SK-N-SH treated with all-trans-retinoic acid at 6 μM for 48 hours (cell line): ENCODE results near the gene WSCD2.

Experiments used
- ATAC-seq: fragments of 200-7000 bp; cut with Tn5 transposase; 3 replicates; pipeline ENCODE4 v1.9.1; 2020; ENCODE audit warnings: mild to moderate bottlenecking, moderate library complexity
- ARNTL ChIP-seq: fragments of 450-650 bp; formaldehyde crosslinking; IDR thresholded peaks from 2 replicates; pipeline ENCODE4 v1.5.0; 2020; ENCODE audit warnings: low read depth, mild to moderate bottlenecking, moderate library complexity, borderline replicate concordance
- BACH2 ChIP-seq: fragments of 250-450 bp; sonication (Bioruptor Pico); IDR thresholded peaks from 2 replicates; pipeline ENCODE4 v1.9.0; 2021; ENCODE audit warnings: mild to moderate bottlenecking, borderline replicate concordance
- ESRRG ChIP-seq: fragments of 250-450 bp; sonication (Bioruptor Pico); IDR thresholded peaks from 2 replicates; pipeline ENCODE4 v1.6.1; 2021; ENCODE audit warnings: mild to moderate bottlenecking
- GLIS3 ChIP-seq: fragments of 250-450 bp; sonication (Bioruptor Pico); IDR thresholded peaks from 2 replicates; pipeline ENCODE4 v1.5.0; 2020; ENCODE audit warnings: mild to moderate bottlenecking, moderate library complexity
- ISL1 ChIP-seq: fragments of 250-450 bp; sonication (Bioruptor Pico); IDR thresholded peaks from 2 replicates; pipeline ENCODE4 v2.1.2; 2022; ENCODE audit warnings: mild to moderate bottlenecking, moderate library complexity
- OSR1 ChIP-seq: fragments of 250-450 bp; sonication (Bioruptor Pico); IDR thresholded peaks from 2 replicates; pipeline ENCODE4 v1.8.0; 2022; ENCODE audit warnings: moderate library complexity, mild to moderate bottlenecking, inconsistent platforms
- POU6F1 ChIP-seq: fragments of 250-450 bp; sonication (Bioruptor Pico); IDR thresholded peaks from 2 replicates; pipeline ENCODE4 v1.8.0; 2021; ENCODE audit warnings: low read depth, mild to moderate bottlenecking, moderate library complexity, borderline replicate concordance
- PPARA ChIP-seq: fragments of 250-450 bp; sonication (Bioruptor Pico); IDR thresholded peaks from 2 replicates; pipeline ENCODE4 v1.5.0; 2020; ENCODE audit warnings: mild to moderate bottlenecking, borderline replicate concordance
- RARB ChIP-seq: fragments of 250-450 bp; sonication (Bioruptor Pico); IDR thresholded peaks from 2 replicates; pipeline ENCODE4 v1.8.0; 2021; ENCODE audit warnings: mild to moderate bottlenecking, moderate library complexity
- SNAI2 ChIP-seq: fragments of 250-450 bp; sonication (Bioruptor Pico); IDR thresholded peaks from 2 replicates; pipeline ENCODE4 v1.5.0; 2020; ENCODE audit warnings: mild to moderate bottlenecking, moderate library complexity
- TCF4 ChIP-seq: fragments of 250-450 bp; sonication (Bioruptor Pico); IDR thresholded peaks from 2 replicates; pipeline ENCODE4 v1.8.0; 2021; ENCODE audit warnings: mild to moderate bottlenecking, moderate library complexity, borderline replicate concordance
- TOX ChIP-seq: fragments of 250-450 bp; sonication (Bioruptor Pico); IDR thresholded peaks from 2 replicates; pipeline ENCODE4 v1.8.0; 2021; ENCODE audit warnings: mild to moderate bottlenecking, moderate library complexity, borderline replicate concordance
- ZC3H10 ChIP-seq: fragments of 250-450 bp; sonication (Bioruptor Pico); IDR thresholded peaks from 2 replicates; pipeline ENCODE4 v1.5.1; 2021; ENCODE audit warnings: mild to moderate bottlenecking, moderate library complexity
- ZFP3 ChIP-seq: fragments of 250-450 bp; sonication (Bioruptor Pico); IDR thresholded peaks from 2 replicates; pipeline ENCODE4 v1.5.0; 2020; ENCODE audit warnings: mild to moderate bottlenecking, moderate library complexity
- ZNF565 ChIP-seq: fragments of 450-650 bp; formaldehyde crosslinking; conservative IDR thresholded peaks from 2 replicates; pipeline ENCODE4 v1.5.0; 2020; ENCODE audit warnings: low read depth, mild to moderate bottlenecking, moderate library complexity
- ZNF70 ChIP-seq: fragments of 450-650 bp; formaldehyde crosslinking; IDR thresholded peaks from 2 replicates; pipeline ENCODE4 v1.5.0; 2020; ENCODE audit warnings: mild to moderate bottlenecking, moderate library complexity
- ZNF8 ChIP-seq: fragments of 450-650 bp; formaldehyde crosslinking; IDR thresholded peaks from 2 replicates; pipeline ENCODE4 v1.5.0; 2020; ENCODE audit warnings: mild to moderate bottlenecking, moderate library complexity
- TF ChIP-seq, protein P1 (sequence below): fragments of 250-450 bp; sonication (Bioruptor Pico); IDR thresholded peaks from 2 replicates; pipeline ENCODE4 v1.8.0; 2020; ENCODE audit warnings: mild to moderate bottlenecking, moderate library complexity, borderline replicate concordance
- TF ChIP-seq, protein P2 (sequence below): fragments of 250-450 bp; sonication (Bioruptor Pico); IDR thresholded peaks from 2 replicates; pipeline ENCODE4 v1.5.1; 2020; ENCODE audit warnings: low read depth, mild to moderate bottlenecking, moderate library complexity
- TF ChIP-seq, protein P3 (sequence below): fragments of 250-450 bp; sonication (Bioruptor Pico); IDR thresholded peaks from 2 replicates; pipeline ENCODE4 v1.5.0; 2020; ENCODE audit warnings: mild to moderate bottlenecking, moderate library complexity

WSCD2 gene

GRCh38 chr12:108247130-108247529, 118.0 kb downstream of the WSCD2 start (continued):
- TF ChIP-seq ZNF70 (CRISPR knock-in tag) (no peak), GLIS3 (CRISPR knock-in tag) (no peak)

DNA sequence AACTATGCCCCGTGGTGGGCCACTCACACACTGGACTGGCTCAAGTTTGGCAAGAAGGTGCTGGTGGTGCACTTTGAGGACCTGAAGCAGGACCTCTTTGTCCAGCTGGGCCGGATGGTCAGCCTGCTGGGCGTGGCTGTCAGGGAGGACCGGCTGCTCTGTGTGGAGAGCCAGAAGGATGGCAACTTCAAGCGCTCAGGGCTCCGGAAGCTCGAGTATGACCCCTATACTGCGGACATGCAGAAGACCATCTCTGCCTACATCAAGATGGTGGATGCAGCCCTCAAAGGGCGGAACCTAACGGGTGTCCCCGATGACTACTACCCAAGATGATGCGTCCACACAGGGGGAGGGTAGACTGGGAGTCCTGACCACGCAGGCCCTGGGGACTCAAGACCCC, 118.9 kb downstream of the WSCD2 start:
- no peak for TF ChIP-seq GLIS3 (CRISPR knock-in tag)
- TF ChIP-seq OSR1, result no peak
- TF ChIP-seq ZC3H10, result no peak
- TF ChIP-seq, protein P1, sequence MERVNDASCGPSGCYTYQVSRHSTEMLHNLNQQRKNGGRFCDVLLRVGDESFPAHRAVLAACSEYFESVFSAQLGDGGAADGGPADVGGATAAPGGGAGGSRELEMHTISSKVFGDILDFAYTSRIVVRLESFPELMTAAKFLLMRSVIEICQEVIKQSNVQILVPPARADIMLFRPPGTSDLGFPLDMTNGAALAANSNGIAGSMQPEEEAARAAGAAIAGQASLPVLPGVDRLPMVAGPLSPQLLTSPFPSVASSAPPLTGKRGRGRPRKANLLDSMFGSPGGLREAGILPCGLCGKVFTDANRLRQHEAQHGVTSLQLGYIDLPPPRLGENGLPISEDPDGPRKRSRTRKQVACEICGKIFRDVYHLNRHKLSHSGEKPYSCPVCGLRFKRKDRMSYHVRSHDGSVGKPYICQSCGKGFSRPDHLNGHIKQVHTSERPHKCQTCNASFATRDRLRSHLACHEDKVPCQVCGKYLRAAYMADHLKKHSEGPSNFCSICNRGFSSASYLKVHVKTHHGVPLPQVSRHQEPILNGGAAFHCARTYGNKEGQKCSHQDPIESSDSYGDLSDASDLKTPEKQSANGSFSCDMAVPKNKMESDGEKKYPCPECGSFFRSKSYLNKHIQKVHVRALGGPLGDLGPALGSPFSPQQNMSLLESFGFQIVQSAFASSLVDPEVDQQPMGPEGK (CRISPR knock-in tag), result no peak
- no peak for ATAC-seq

GRCh38 chr12:108252523-108252922, 123.4 kb downstream of the WSCD2 start:
- TF ChIP-seq ZNF70 (CRISPR knock-in tag), result no peak
- no peak for ATAC-seq

DNA sequence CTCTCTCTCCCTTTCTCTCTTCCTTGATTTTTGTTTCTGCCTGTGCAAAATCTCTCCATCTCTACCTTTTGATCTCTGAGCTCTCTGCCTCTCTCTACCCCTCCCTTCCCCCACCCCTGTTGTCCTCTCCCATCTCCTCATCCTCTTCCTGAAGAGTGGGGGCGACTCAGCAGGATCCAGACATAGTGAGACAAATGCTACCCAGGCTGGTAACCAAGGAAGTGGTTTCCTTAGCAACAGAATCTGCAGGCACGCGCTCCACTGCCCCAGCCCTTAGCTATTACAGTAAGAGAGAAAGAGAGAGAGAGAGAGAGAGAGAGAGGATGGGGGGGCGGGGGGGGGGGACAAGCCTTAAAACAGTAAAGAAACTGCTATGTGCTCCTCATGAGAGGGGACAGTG, 124.5 kb downstream of the WSCD2 start:
- no peak for ATAC-seq
- TF ChIP-seq, protein P2, sequence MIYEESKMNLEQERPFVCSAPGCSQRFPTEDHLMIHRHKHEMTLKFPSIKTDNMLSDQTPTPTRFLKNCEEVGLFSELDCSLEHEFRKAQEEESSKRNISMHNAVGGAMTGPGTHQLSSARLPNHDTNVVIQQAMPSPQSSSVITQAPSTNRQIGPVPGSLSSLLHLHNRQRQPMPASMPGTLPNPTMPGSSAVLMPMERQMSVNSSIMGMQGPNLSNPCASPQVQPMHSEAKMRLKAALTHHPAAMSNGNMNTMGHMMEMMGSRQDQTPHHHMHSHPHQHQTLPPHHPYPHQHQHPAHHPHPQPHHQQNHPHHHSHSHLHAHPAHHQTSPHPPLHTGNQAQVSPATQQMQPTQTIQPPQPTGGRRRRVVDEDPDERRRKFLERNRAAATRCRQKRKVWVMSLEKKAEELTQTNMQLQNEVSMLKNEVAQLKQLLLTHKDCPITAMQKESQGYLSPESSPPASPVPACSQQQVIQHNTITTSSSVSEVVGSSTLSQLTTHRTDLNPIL (CRISPR knock-in tag), result no peak
- TF ChIP-seq, protein P3, sequence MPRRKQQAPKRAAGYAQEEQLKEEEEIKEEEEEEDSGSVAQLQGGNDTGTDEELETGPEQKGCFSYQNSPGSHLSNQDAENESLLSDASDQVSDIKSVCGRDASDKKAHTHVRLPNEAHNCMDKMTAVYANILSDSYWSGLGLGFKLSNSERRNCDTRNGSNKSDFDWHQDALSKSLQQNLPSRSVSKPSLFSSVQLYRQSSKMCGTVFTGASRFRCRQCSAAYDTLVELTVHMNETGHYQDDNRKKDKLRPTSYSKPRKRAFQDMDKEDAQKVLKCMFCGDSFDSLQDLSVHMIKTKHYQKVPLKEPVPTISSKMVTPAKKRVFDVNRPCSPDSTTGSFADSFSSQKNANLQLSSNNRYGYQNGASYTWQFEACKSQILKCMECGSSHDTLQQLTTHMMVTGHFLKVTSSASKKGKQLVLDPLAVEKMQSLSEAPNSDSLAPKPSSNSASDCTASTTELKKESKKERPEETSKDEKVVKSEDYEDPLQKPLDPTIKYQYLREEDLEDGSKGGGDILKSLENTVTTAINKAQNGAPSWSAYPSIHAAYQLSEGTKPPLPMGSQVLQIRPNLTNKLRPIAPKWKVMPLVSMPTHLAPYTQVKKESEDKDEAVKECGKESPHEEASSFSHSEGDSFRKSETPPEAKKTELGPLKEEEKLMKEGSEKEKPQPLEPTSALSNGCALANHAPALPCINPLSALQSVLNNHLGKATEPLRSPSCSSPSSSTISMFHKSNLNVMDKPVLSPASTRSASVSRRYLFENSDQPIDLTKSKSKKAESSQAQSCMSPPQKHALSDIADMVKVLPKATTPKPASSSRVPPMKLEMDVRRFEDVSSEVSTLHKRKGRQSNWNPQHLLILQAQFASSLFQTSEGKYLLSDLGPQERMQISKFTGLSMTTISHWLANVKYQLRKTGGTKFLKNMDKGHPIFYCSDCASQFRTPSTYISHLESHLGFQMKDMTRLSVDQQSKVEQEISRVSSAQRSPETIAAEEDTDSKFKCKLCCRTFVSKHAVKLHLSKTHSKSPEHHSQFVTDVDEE (CRISPR knock-in tag), result no peak
- no peak for TF ChIP-seq ZNF8 (CRISPR knock-in tag)
- no peak for TF ChIP-seq RARB
- TF ChIP-seq ZFP3 (CRISPR knock-in tag), result no peak
- TF ChIP-seq ZNF565, result no peak
- TF ChIP-seq ESRRG, result no peak
- no peak for TF ChIP-seq POU6F1 (CRISPR knock-in tag)
- TF ChIP-seq ARNTL (CRISPR knock-in tag), result no peak
- TF ChIP-seq PPARA (CRISPR knock-in tag), result no peak

GRCh38 chr12:108254030-108254429, 124.9 kb downstream of the WSCD2 start:
- no peak for TF ChIP-seq ESRRG
- TF ChIP-seq SNAI2 (CRISPR knock-in tag), result no peak
- TF ChIP-seq, protein P3 (CRISPR knock-in tag), result no peak
- no peak for TF ChIP-seq GLIS3 (CRISPR knock-in tag)
- no peak for TF ChIP-seq BACH2 (CRISPR knock-in tag)
- TF ChIP-seq ZNF70 (CRISPR knock-in tag), result no peak
- no peak for TF ChIP-seq ISL1 (CRISPR knock-in tag)
- no peak for TF ChIP-seq TOX (CRISPR knock-in tag)
- no peak for TF ChIP-seq ZNF8 (CRISPR knock-in tag)
- TF ChIP-seq OSR1, result no peak
- no peak for TF ChIP-seq TCF4 (CRISPR knock-in tag)
- TF ChIP-seq, protein P2 (CRISPR knock-in tag), result no peak
- TF ChIP-seq POU6F1 (CRISPR knock-in tag), result no peak
- TF ChIP-seq ARNTL (CRISPR knock-in tag), result no peak
- no peak for ATAC-seq
